Natural killer cell treated with Interleukin-12 subunit alpha and Interleukin-12 subunit beta and Interleukin-15 and Interleukin-18, amount 100 ng/mL, for 72 hours (primary cell): ENCODE data around the gene NUP188. TPM values are rescaled to one million over a fixed set of nuclear protein-coding genes. Genes with fewer than 3 reads are reported as not detected.

ENCODE experiments used
- ATAC-seq, 2 donors: fragments of 150-1000 bp; cut with Tn5 transposase in 1 of 2; sonication (Bioruptor Pico), chemical (Tn5 transposase) in 1 of 2; 2 replicates each; pipeline ENCODE4 v1.10.0; 2021
- DNase-seq: peaks from one replicate; pipeline ENCODE4 v3.0.0; 2022; ENCODE audit warnings: low spot score
- H3K27ac Mint-ChIP-seq, 2 donors: 1 replicate in 1 of 2; 2 replicates in 1 of 2; pipeline ENCODE4 v1.8.0; 2022; ENCODE audit warnings: mixed read lengths in 2 of 2, mild to moderate bottlenecking in 1 of 2, moderate library complexity in 1 of 2
- H3K27me3 Mint-ChIP-seq, 2 donors: 1 replicate in 1 of 2; 2 replicates in 1 of 2; pipeline ENCODE4 v1.8.0; 2022; ENCODE audit warnings: mixed read lengths in 2 of 2
- H3K36me3 Mint-ChIP-seq: one replicate; pipeline ENCODE4 v1.8.0; 2022; ENCODE audit warnings: mixed read lengths
- H3K4me1 Mint-ChIP-seq, 2 donors: 1 replicate in 1 of 2; 2 replicates in 1 of 2; pipeline ENCODE4 v1.8.0; 2022; ENCODE audit warnings: low read depth in 2 of 2, mixed read lengths in 2 of 2, mild to moderate bottlenecking in 1 of 2
- H3K4me3 Mint-ChIP-seq: one replicate; pipeline ENCODE4 v1.8.0; 2022; ENCODE audit warnings: mixed read lengths
- H3K9me3 Mint-ChIP-seq: 2 replicates; pipeline ENCODE4 v1.8.0; 2022; ENCODE audit warnings: mixed read lengths
- total RNA-seq, 2 donors: library from RNA; stranded (reverse); gene quantifications; one replicate each; pipeline ENCODE4 v1.2.3, GENCODE V29; 2022

NUP188 gene
- total RNA-seq, 2 donors from 2014 or later, result 103 to 143 TPM

GRCh38 chr9:128906741-128907140, 40.8 kb upstream of the NUP188 start:
- Mint-ChIP-seq H3K9me3 (no peaks in the 10 kb centered on the region), H3K27me3 (no peaks in the 10 kb centered on the region), H3K36me3 (peaks cover 9% of the 10 kb centered on the region), H3K27ac (peak overlapping the region in 1 of 2 donors; percentile 62), H3K4me1 (peaks cover 33 to 36% of the 10 kb centered on the region in 2 donors), H3K4me3 (no peak overlapping the region)
- no peak for ATAC-seq
- DNase-seq, result no peak

DNA sequence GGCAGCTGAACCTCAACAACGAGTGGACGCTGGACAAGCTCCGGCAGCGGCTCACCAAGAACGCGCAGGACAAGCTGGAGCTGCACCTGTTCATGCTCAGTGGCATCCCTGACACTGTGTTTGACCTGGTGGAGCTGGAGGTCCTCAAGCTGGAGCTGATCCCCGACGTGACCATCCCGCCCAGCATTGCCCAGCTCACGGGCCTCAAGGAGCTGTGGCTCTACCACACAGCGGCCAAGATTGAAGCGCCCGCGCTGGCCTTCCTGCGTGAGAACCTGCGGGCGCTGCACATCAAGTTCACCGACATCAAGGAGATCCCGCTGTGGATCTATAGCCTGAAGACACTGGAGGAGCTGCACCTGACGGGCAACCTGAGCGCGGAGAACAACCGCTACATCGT, 39.1 kb upstream of the NUP188 start:
- H3K4me1 Mint-ChIP-seq, result peaks cover 28 to 42% of the 10 kb centered on the region in 2 donors
- H3K9me3 Mint-ChIP-seq, result no peaks in the 10 kb centered on the region
- no peaks in the 10 kb centered on the region for H3K27me3 Mint-ChIP-seq
- ATAC-seq, result no peak
- DNase-seq, result no peak
- peaks cover 9% of the 10 kb centered on the region for H3K36me3 Mint-ChIP-seq
- no peak overlapping the region for H3K27ac Mint-ChIP-seq
- no peak overlapping the region for H3K4me3 Mint-ChIP-seq

DNA sequence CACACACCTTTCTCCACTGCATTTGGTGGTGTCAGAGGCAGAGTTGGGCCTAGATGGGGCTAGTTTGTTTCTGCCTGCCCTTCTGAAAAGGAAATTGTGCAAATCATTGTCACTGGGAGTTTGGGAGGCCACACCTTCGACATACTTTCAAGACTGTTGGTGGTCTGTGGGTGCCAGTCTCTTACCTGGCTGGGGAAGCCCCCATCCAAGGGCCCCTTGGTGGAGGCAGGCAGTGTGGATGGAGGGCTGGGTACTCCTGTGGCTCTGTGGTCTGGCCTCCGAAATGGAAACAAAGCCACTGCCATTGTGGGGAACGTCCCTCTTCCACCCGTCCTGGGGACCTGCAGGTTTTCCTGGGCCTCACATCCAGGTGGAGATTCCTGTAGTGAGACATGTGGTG, 37.6 kb upstream of the NUP188 start:
- DNase-seq, result no peak
- H3K4me1 Mint-ChIP-seq, result peaks cover 28 to 42% of the 10 kb centered on the region in 2 donors
- H3K27ac Mint-ChIP-seq, result peak overlapping the region in 1 of 2 donors; percentile 38
- H3K36me3 Mint-ChIP-seq, result peaks cover 9% of the 10 kb centered on the region
- H3K27me3 Mint-ChIP-seq, result no peaks in the 10 kb centered on the region
- no peak overlapping the region for H3K4me3 Mint-ChIP-seq
- no peak for ATAC-seq
- no peaks in the 10 kb centered on the region for H3K9me3 Mint-ChIP-seq

- Mint-ChIP-seq H3K27me3 (no peaks in the 10 kb centered on the region), H3K4me3 (no peak overlapping the region), H3K4me1 (peaks cover 28 to 39% of the 10 kb centered on the region in 2 donors), H3K27ac (peak overlapping the region in 1 of 2 donors; percentile 71), H3K36me3 (peaks cover 9% of the 10 kb centered on the region), H3K9me3 (no peaks in the 10 kb centered on the region)
- DNase-seq, result no peak
- no peak for ATAC-seq
Measured at GRCh38 chr9:128910906-128911305, 36.6 kb upstream of the NUP188 start.

- peak overlapping the region; percentile 74 to 82 for H3K27ac Mint-ChIP-seq
- H3K27me3 Mint-ChIP-seq, result no peaks in the 10 kb centered on the region
- H3K4me3 Mint-ChIP-seq, result no peak overlapping the region
- peaks cover 28 to 37% of the 10 kb centered on the region in 2 donors for H3K4me1 Mint-ChIP-seq
- H3K36me3 Mint-ChIP-seq, result peaks cover 9% of the 10 kb centered on the region
- H3K9me3 Mint-ChIP-seq, result no peaks in the 10 kb centered on the region
- no peak for DNase-seq
- no peak for ATAC-seq
Measured at GRCh38 chr9:128911529-128912035, 35.9 kb upstream of the NUP188 start.

DNA sequence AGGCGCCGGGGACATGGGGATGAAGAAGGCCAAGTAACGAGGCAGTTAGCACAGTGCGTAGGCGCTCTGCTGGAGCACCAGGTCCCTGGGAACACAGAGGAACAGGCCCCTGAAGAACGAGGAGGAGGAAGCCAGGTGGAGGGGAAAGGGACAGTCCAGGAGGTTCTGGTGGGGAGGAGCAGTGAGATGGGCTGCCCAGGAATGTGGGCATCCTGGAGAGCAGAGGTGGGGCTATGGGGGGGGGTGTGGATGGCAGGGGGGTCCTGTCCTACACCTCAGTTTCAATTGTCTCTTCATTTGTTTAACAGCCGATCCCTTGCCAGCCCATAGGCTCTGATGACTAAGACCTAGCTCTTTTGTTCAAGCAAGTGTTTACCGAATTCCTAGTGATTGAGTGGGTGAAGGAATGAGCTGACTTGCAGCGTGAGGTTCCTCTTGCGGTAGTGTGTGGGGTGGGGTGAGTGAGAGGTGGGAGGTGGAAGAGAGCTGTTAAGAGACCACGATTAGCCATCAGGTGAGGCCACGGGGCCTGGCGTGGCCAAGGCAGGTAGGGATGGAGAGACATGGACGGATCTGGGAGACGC, 35.1 kb upstream of the NUP188 start:
- Mint-ChIP-seq H3K9me3 (no peaks in the 10 kb centered on the region), H3K4me1 (peaks cover 28 to 35% of the 10 kb centered on the region in 2 donors), H3K27ac (peak overlapping the region; percentile 74 to 82), H3K27me3 (no peaks in the 10 kb centered on the region), H3K4me3 (no peak overlapping the region), H3K36me3 (peaks cover 8% of the 10 kb centered on the region)
- no peak for DNase-seq
- no peak for ATAC-seq

- H3K27ac Mint-ChIP-seq, result peak overlapping the region; percentile 74 to 82
Measured at GRCh38 chr9:128913048-128913900, 34.2 kb upstream of the NUP188 start.

GRCh38 chr9:128913995-128914772, 33.3 kb upstream of the NUP188 start:
- Mint-ChIP-seq H3K4me1 (peaks cover 23 to 28% of the 10 kb centered on the region in 2 donors), H3K27ac (peak overlapping the region in 1 of 2 donors; percentile 33), H3K4me3 (no peak overlapping the region), H3K36me3 (peaks cover under 1% of the 10 kb centered on the region), H3K27me3 (no peaks in the 10 kb centered on the region), H3K9me3 (no peaks in the 10 kb centered on the region)
- DNase-seq, result no peak
- no peak for ATAC-seq

More at GRCh38 chr9:128913048-128913900, 34.2 kb upstream of the NUP188 start:
- H3K9me3 Mint-ChIP-seq, result no peaks in the 10 kb centered on the region
- H3K27me3 Mint-ChIP-seq, result no peaks in the 10 kb centered on the region
- H3K36me3 Mint-ChIP-seq, result peaks cover 5% of the 10 kb centered on the region
- H3K4me1 Mint-ChIP-seq, result peaks cover 28 to 30% of the 10 kb centered on the region in 2 donors
- no peak overlapping the region for H3K4me3 Mint-ChIP-seq
- ATAC-seq, result no peak
- DNase-seq, result no peak

DNA sequence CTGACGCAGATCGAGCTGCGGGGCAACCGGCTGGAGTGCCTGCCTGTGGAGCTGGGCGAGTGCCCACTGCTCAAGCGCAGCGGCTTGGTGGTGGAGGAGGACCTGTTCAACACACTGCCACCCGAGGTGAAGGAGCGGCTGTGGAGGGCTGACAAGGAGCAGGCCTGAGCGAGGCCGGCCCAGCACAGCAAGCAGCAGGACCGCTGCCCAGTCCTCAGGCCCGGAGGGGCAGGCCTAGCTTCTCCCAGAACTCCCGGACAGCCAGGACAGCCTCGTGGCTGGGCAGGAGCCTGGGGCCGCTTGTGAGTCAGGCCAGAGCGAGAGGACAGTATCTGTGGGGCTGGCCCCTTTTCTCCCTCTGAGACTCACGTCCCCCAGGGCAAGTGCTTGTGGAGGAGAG, 31.3 kb upstream of the NUP188 start:
- no peak for DNase-seq
- Mint-ChIP-seq H3K27ac (no peak overlapping the region), H3K9me3 (no peaks in the 10 kb centered on the region), H3K27me3 (no peaks in the 10 kb centered on the region), H3K36me3 (no peaks in the 10 kb centered on the region), H3K4me3 (no peak overlapping the region), H3K4me1 (peaks cover 11 to 19% of the 10 kb centered on the region in 2 donors)
- no peak for ATAC-seq

DNA sequence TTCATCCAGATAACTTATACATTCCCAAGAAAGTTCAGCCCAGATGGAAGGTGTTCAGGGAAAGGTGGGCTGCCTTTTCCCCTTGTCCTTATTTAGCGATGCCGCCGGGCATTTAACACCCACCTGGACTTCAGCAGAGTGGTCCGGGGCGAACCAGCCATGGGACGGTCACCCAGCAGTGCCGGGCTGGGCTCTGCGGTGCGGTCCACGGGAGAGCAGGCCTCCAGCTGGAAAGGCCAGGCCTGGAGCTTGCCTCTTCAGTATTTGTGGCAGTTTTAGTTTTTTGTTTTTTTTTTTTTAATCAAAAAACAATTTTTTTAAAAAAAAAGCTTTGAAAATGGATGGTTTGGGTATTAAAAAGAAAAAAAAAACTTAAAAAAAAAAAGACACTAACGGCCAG, 30.8 kb upstream of the NUP188 start:
- ATAC-seq, result no peak
- Mint-ChIP-seq H3K27ac (no peak overlapping the region), H3K4me1 (peaks cover 10 to 21% of the 10 kb centered on the region in 2 donors), H3K27me3 (no peaks in the 10 kb centered on the region), H3K4me3 (no peak overlapping the region), H3K36me3 (no peaks in the 10 kb centered on the region), H3K9me3 (no peaks in the 10 kb centered on the region)
- no peak for DNase-seq

GRCh38 chr9:128917151-128917849, 30.2 kb upstream of the NUP188 start:
- H3K4me3 Mint-ChIP-seq, result no peak overlapping the region
- H3K27me3 Mint-ChIP-seq, result no peaks in the 10 kb centered on the region
- DNase-seq, result no peak
- H3K9me3 Mint-ChIP-seq, result no peaks in the 10 kb centered on the region
- H3K27ac Mint-ChIP-seq, result no peak overlapping the region
- H3K36me3 Mint-ChIP-seq, result no peaks in the 10 kb centered on the region
- peaks cover 10 to 18% of the 10 kb centered on the region in 2 donors for H3K4me1 Mint-ChIP-seq
- ATAC-seq, result no peak

GRCh38 chr9:128918921-128919320, 28.6 kb upstream of the NUP188 start:
- H3K36me3 Mint-ChIP-seq, result no peaks in the 10 kb centered on the region
- no peaks in the 10 kb centered on the region for H3K9me3 Mint-ChIP-seq
- H3K4me3 Mint-ChIP-seq, result no peak overlapping the region
- H3K4me1 Mint-ChIP-seq, result peaks cover 0 to 12% of the 10 kb centered on the region in 2 donors
- ATAC-seq, result no peak
- H3K27me3 Mint-ChIP-seq, result no peaks in the 10 kb centered on the region
- no peak for DNase-seq
- peak overlapping the region in 1 of 2 donors; percentile 82 for H3K27ac Mint-ChIP-seq

DNA sequence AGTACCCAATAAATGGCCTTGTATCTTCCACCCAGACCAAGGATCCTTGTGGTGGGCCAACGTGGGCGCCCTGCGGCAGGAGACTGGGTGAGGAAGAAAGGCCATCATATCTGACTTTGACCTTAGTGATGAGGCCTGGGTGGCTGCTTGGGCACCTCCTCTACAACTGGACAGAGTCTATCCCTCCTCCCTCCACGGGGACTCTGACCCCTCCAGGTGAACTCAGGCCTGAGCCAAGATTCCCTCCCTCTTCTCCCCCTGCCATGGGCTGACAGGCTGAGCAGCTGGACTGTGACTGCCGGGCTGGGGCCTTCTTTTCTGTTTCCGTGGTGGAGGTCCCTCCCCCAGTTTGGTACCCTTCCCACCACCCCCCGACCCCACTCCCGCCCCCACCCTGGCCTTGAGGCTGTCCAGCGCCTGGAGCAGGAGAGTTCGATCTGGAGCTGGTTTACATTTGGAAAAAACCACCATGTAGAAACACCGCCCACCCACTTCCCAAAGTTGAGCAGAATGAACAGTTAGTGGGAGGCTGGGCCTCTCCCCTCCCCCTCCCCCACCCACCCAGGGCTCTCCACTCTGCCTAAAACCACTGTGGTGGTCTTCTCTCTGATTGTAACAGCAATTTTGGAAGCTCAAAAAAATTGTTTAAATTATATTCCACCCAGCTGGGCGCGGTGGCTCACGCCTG, 28.0 kb upstream of the NUP188 start:
- Mint-ChIP-seq H3K4me1 (peaks cover 0 to 12% of the 10 kb centered on the region in 2 donors), H3K27ac (peak overlapping the region in 1 of 2 donors; percentile 82), H3K4me3 (no peak overlapping the region), H3K36me3 (no peaks in the 10 kb centered on the region), H3K9me3 (no peaks in the 10 kb centered on the region), H3K27me3 (no peaks in the 10 kb centered on the region)
- DNase-seq (no peak), ATAC-seq (no peak)
